22Rv1 (cell line): ENCODE results near the gene LFNG.

Experiments used
- CTCF ChIP-seq: fragments of 450-650 bp; IDR thresholded peaks from 2 replicates; pipeline ENCODE4 v1.5.1; 2017; ENCODE audit warnings: mild to moderate bottlenecking
- ZFX ChIP-seq: fragments of 450-650 bp; IDR thresholded peaks from 2 replicates; pipeline ENCODE4 v1.6.1; 2017; ENCODE audit warnings: antibody characterized with exemption, borderline replicate concordance

- no peak for TF ChIP-seq CTCF
- no peak for TF ChIP-seq ZFX
Measured at GRCh38 chr7:2576742-2577491, 57.3 kb downstream of the LFNG start.
